ENCODE data around the gene PSME3. TPM values are rescaled to one million over a fixed set of nuclear protein-coding genes. Genes with fewer than 3 reads are reported as not detected.

Gene PSME3
- total and polyA plus RNA-seq, 2 experiments from 2014 or later = 93.5 to 178 TPM

DNA sequence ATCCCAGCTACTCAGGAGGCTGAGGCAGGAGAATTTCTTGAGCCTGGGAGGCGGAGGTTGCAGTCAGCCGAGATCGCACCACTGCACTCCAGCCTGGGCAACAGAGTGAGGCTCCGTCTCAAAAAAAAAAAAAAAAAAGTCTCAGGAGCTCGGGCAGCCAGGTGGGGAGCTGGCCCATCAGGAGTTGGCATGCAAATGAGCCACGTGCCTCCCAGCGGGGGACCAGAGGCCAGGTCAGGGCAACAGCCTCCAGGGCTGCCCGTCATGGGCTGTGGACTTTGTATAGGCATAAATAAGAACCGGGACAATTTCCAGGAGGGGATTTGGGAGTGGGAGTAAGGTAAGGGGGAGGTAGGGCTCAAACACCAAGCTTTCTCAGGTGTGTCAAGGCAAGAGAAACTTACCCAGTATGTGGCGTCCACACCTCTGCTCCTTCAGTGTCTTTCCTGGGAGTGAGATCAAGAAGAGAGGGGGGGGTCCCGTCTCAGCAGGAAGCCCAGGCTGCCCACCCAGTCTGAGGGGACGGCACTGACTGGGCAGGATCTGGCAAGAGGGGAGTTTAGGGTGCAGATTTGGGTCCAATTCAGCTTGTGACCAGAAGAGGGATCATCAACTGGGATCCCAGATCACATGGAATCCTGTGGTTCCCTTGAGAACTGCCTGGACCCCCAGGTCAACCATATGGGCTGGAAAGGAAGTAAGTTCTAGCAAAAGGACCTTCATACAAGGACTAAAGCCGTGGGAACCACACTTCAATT is 45.1 kb downstream of the PSME3 start:
- ATAC-seq = peak; percentile 84
- TF ChIP-seq, protein P1, sequence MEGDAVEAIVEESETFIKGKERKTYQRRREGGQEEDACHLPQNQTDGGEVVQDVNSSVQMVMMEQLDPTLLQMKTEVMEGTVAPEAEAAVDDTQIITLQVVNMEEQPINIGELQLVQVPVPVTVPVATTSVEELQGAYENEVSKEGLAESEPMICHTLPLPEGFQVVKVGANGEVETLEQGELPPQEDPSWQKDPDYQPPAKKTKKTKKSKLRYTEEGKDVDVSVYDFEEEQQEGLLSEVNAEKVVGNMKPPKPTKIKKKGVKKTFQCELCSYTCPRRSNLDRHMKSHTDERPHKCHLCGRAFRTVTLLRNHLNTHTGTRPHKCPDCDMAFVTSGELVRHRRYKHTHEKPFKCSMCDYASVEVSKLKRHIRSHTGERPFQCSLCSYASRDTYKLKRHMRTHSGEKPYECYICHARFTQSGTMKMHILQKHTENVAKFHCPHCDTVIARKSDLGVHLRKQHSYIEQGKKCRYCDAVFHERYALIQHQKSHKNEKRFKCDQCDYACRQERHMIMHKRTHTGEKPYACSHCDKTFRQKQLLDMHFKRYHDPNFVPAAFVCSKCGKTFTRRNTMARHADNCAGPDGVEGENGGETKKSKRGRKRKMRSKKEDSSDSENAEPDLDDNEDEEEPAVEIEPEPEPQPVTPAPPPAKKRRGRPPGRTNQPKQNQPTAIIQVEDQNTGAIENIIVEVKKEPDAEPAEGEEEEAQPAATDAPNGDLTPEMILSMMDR (conservative IDR thresholded peaks at IDR 0.05; ENCODE audit: low read depth in 2 of 2) = peak; percentile 9 to 19; a peak in 2 of 4 replicates
- TF ChIP-seq, protein P2, sequence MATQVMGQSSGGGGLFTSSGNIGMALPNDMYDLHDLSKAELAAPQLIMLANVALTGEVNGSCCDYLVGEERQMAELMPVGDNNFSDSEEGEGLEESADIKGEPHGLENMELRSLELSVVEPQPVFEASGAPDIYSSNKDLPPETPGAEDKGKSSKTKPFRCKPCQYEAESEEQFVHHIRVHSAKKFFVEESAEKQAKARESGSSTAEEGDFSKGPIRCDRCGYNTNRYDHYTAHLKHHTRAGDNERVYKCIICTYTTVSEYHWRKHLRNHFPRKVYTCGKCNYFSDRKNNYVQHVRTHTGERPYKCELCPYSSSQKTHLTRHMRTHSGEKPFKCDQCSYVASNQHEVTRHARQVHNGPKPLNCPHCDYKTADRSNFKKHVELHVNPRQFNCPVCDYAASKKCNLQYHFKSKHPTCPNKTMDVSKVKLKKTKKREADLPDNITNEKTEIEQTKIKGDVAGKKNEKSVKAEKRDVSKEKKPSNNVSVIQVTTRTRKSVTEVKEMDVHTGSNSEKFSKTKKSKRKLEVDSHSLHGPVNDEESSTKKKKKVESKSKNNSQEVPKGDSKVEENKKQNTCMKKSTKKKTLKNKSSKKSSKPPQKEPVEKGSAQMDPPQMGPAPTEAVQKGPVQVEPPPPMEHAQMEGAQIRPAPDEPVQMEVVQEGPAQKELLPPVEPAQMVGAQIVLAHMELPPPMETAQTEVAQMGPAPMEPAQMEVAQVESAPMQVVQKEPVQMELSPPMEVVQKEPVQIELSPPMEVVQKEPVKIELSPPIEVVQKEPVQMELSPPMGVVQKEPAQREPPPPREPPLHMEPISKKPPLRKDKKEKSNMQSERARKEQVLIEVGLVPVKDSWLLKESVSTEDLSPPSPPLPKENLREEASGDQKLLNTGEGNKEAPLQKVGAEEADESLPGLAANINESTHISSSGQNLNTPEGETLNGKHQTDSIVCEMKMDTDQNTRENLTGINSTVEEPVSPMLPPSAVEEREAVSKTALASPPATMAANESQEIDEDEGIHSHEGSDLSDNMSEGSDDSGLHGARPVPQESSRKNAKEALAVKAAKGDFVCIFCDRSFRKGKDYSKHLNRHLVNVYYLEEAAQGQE (IDR thresholded peaks at IDR 0.05; ENCODE audit: unreplicated experiment) = no peak
- TF ChIP-seq, protein P3, sequence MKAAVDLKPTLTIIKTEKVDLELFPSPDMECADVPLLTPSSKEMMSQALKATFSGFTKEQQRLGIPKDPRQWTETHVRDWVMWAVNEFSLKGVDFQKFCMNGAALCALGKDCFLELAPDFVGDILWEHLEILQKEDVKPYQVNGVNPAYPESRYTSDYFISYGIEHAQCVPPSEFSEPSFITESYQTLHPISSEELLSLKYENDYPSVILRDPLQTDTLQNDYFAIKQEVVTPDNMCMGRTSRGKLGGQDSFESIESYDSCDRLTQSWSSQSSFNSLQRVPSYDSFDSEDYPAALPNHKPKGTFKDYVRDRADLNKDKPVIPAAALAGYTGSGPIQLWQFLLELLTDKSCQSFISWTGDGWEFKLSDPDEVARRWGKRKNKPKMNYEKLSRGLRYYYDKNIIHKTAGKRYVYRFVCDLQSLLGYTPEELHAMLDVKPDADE (IDR thresholded peaks at IDR 0.05) = no peak
- no peak for TF ChIP-seq JUNB (IDR thresholded peaks at IDR 0.05; ENCODE audit: unreplicated experiment)
- H3K9me2 ChIP-seq (ENCODE audit: insufficient read depth) = no peaks in the 10 kb centered on the region
- H3K4me1 Mint-ChIP-seq = peaks cover 14% of the 10 kb centered on the region
- H3K4me3 Mint-ChIP-seq = peak overlapping the region; percentile 42; the same call in 2 of the 3 replicates
- H3F3A ChIP-seq (replicated peaks; ENCODE audit: low read depth) = no peaks in the 10 kb centered on the region
- H2AFZ ChIP-seq = no peak overlapping the region
- peaks cover 5% of the 10 kb centered on the region; the same call in 1 of the 2 replicates for H3K4me1 ChIP-seq (ENCODE audit: insufficient read depth)
- peak overlapping the region; percentile 62 for H3K4me2 ChIP-seq
- no peak overlapping the region for H3K27ac Mint-ChIP-seq
- peak overlapping the region; percentile 33; the same call in 1 of the 2 replicates for H3K4me3 ChIP-seq
- peak; percentile 92 for DNase-seq (ENCODE audit: low spot score)
- H3K27me3 Mint-ChIP-seq (ENCODE audit: insufficient read depth, low read depth, poor library complexity) = peaks cover 16% of the 10 kb centered on the region
- H3K36me3 Mint-ChIP-seq (ENCODE audit: low read depth) = no peaks in the 10 kb centered on the region
- H3K9me3 Mint-ChIP-seq = no peaks in the 10 kb centered on the region; the same call in 2 of the 3 replicates
- H3K27me3 ChIP-seq (ENCODE audit: insufficient read depth) = peaks cover 7% of the 10 kb centered on the region; the same call in 1 of the 2 replicates
- H3K79me2 ChIP-seq (replicated peaks; ENCODE audit: insufficient read depth) = no peaks in the 10 kb centered on the region
- no peaks in the 10 kb centered on the region for H3K36me3 ChIP-seq (ENCODE audit: insufficient read depth)
- no peaks in the 10 kb centered on the region for H4K20me1 ChIP-seq (replicated peaks; ENCODE audit: insufficient read depth)
- H3K27ac ChIP-seq (ENCODE audit: low read depth) = no peak overlapping the region

DNA sequence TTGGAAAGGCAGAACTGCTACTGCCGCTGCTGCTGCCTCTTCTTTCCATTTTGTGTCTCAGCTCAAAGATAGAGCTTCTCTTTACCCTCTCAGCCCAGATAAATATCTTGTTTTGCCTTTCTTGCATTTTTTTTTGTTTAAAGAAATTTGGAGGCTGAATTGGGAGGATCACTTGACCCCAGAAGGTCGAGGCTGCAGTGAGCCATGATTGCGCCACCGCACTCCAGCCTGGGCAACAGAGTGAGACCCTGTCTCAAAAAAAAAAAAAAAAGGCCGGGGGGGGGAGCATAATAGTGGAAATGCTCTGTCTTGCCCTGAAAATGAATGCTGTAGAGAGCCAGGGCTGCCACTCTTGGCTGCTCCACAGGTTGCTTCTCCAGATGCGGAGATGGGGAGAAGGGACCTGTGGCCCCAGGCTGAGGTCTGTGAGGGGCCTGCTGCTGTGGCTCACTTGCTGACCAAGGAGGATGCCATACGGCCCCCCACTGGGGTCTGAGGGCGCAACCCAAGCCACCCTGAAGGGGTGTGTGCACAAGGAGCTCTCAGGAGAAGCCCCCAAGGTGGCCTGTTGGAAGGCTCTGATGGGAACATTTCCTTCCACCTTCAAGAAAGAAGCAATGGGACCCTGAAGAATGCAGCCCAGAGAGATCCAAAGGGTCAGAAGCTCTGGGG is 45.9 kb downstream of the PSME3 start:
- Histone ChIP-seq H2AFZ (no peak overlapping the region), H3K27me3 (ENCODE audit: insufficient read depth) (peaks cover 7% of the 10 kb centered on the region; the same call in 1 of the 2 replicates), H3K4me3 (no peak overlapping the region), H3K4me2 (peak overlapping the region; percentile 62; the same call in 1 of the 2 replicates), H3K36me3 (ENCODE audit: insufficient read depth) (no peaks in the 10 kb centered on the region), H3F3A (replicated peaks; ENCODE audit: low read depth) (no peaks in the 10 kb centered on the region), H3K27ac (ENCODE audit: low read depth) (no peak overlapping the region), H3K4me1 (ENCODE audit: insufficient read depth) (peaks cover 5% of the 10 kb centered on the region; the same call in 1 of the 2 replicates), H3K9me2 (ENCODE audit: insufficient read depth) (no peaks in the 10 kb centered on the region), H4K20me1 (replicated peaks; ENCODE audit: insufficient read depth) (no peaks in the 10 kb centered on the region), H3K79me2 (replicated peaks; ENCODE audit: insufficient read depth) (no peaks in the 10 kb centered on the region)
- H3K9me3 Mint-ChIP-seq = no peaks in the 10 kb centered on the region; the same call in 2 of the 3 replicates
- H3K36me3 Mint-ChIP-seq (ENCODE audit: low read depth) = no peaks in the 10 kb centered on the region
- peaks cover 15% of the 10 kb centered on the region for H3K4me1 Mint-ChIP-seq
- ATAC-seq (no peak), DNase-seq (ENCODE audit: low spot score) (no peak)
- H3K27me3 Mint-ChIP-seq (ENCODE audit: insufficient read depth, low read depth, poor library complexity) = peaks cover 16% of the 10 kb centered on the region
- no peak overlapping the region for H3K27ac Mint-ChIP-seq
- H3K4me3 Mint-ChIP-seq = no peak overlapping the region
- TF ChIP-seq EZH2 (IDR thresholded peaks at IDR 0.05; ENCODE audit: low read depth, unreplicated experiment) (no peak), EZH2phosphoT487 (IDR thresholded peaks at IDR 0.05; ENCODE audit: unreplicated experiment) (no peak), JUNB (IDR thresholded peaks at IDR 0.05; ENCODE audit: unreplicated experiment) (no peak)

Data from GM23338 (cell line).